ENCODE measurements around the gene HPSE2. TPM values are rescaled to one million over a fixed set of nuclear protein-coding genes. Genes with fewer than 3 reads are reported as not detected.

HPSE2 gene
- total and polyA plus RNA-seq, 4 donors = 0.05 TPM; not detected in 3

DNA sequence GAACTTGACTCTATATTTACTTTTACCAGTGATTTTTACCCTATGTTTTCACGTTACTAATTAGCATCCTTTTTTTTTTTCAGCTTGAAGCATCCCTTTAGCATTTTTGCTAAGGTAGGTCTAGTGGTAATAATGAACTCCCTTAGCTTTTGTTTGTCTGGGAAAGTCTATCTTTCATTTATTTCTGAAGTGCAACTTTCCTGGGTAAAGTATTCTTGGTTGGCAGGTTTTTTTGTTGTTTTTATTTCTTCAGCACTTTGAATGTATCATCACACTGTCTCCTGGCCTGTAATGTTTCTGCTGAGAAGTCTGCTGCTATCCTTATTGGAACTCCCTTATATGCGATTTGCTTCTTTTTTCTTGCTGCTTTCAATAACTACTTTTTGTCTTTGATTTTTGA, 639.2 kb downstream of the HPSE2 start (continued):
- TF ChIP-seq, protein P1, sequence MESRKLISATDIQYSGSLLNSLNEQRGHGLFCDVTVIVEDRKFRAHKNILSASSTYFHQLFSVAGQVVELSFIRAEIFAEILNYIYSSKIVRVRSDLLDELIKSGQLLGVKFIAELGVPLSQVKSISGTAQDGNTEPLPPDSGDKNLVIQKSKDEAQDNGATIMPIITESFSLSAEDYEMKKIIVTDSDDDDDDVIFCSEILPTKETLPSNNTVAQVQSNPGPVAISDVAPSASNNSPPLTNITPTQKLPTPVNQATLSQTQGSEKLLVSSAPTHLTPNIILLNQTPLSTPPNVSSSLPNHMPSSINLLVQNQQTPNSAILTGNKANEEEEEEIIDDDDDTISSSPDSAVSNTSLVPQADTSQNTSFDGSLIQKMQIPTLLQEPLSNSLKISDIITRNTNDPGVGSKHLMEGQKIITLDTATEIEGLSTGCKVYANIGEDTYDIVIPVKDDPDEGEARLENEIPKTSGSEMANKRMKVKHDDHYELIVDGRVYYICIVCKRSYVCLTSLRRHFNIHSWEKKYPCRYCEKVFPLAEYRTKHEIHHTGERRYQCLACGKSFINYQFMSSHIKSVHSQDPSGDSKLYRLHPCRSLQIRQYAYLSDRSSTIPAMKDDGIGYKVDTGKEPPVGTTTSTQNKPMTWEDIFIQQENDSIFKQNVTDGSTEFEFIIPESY (IDR thresholded peaks at IDR 0.05) = no peak
- TF ChIP-seq RXRA (IDR thresholded peaks at IDR 0.05) (no peak), JUND (IDR thresholded peaks at IDR 0.05) (no peak), HNF4A (conservative IDR thresholded peaks at IDR 0.05) (no peak)

GRCh38 chr10:98589691-98590090, 646.0 kb downstream of the HPSE2 start:
- Histone ChIP-seq H3K36me3 (ENCODE audit: control insufficient read depth in 4 of 4, insufficient read depth in 3 of 4, low read depth in 1 of 4, low read length in 3 of 4) (no peaks in the 10 kb centered on the region), H3K27me3 (ENCODE audit: control insufficient read depth in 4 of 4, insufficient read depth in 4 of 4, low read length in 3 of 4) (no peaks in the 10 kb centered on the region), H3K27ac (ENCODE audit: low read depth in 1 of 2, low read length in 2 of 2) (no peak overlapping the region), H3K9me3 (ENCODE audit: control insufficient read depth in 4 of 4, low read length in 3 of 4) (no peaks in the 10 kb centered on the region), H3K4me1 (ENCODE audit: control insufficient read depth in 4 of 4, insufficient read depth in 4 of 4, low read length in 3 of 4) (no peaks in the 10 kb centered on the region), H3K9ac (ENCODE audit: low read depth in 1 of 2, low read length in 2 of 2) (no peak overlapping the region), H3K4me3 (ENCODE audit: low read depth in 1 of 3, low read length in 3 of 3) (no peak overlapping the region)
- TF ChIP-seq TAF1 (conservative IDR thresholded peaks at IDR 0.05) (no peak), GABPA (IDR thresholded peaks at IDR 0.05 in 1 of 2, conservative IDR thresholded peaks at IDR 0.05 in 1 of 2) (no peak), HNF4A (conservative IDR thresholded peaks at IDR 0.05) (no peak), MAX (IDR thresholded peaks at IDR 0.05) (no peak), JUND (IDR thresholded peaks at IDR 0.05) (no peak), RAD21 (IDR thresholded peaks at IDR 0.05) (no peak), ATF3 (IDR thresholded peaks at IDR 0.05) (no peak), FOXA2 (IDR thresholded peaks at IDR 0.05) (no peak), YY1 (IDR thresholded peaks at IDR 0.05) (no peak), RXRA (IDR thresholded peaks at IDR 0.05) (no peak), CTCF (IDR thresholded peaks at IDR 0.05; ENCODE audit: low read depth, low read length, missing input control) (no peak), NR2F2 (IDR thresholded peaks at IDR 0.05) (no peak), FOXA1 (IDR thresholded peaks at IDR 0.05) (no peak), EGR1 (IDR thresholded peaks at IDR 0.05; ENCODE audit: low read depth in 2 of 2) (no peak), HNF4G (IDR thresholded peaks at IDR 0.05) (no peak), SP1 (IDR thresholded peaks at IDR 0.05) (no peak)
- TF ChIP-seq, protein P1 (IDR thresholded peaks at IDR 0.05) = no peak
- TF ChIP-seq, protein P2, sequence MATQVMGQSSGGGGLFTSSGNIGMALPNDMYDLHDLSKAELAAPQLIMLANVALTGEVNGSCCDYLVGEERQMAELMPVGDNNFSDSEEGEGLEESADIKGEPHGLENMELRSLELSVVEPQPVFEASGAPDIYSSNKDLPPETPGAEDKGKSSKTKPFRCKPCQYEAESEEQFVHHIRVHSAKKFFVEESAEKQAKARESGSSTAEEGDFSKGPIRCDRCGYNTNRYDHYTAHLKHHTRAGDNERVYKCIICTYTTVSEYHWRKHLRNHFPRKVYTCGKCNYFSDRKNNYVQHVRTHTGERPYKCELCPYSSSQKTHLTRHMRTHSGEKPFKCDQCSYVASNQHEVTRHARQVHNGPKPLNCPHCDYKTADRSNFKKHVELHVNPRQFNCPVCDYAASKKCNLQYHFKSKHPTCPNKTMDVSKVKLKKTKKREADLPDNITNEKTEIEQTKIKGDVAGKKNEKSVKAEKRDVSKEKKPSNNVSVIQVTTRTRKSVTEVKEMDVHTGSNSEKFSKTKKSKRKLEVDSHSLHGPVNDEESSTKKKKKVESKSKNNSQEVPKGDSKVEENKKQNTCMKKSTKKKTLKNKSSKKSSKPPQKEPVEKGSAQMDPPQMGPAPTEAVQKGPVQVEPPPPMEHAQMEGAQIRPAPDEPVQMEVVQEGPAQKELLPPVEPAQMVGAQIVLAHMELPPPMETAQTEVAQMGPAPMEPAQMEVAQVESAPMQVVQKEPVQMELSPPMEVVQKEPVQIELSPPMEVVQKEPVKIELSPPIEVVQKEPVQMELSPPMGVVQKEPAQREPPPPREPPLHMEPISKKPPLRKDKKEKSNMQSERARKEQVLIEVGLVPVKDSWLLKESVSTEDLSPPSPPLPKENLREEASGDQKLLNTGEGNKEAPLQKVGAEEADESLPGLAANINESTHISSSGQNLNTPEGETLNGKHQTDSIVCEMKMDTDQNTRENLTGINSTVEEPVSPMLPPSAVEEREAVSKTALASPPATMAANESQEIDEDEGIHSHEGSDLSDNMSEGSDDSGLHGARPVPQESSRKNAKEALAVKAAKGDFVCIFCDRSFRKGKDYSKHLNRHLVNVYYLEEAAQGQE (IDR thresholded peaks at IDR 0.05) = no peak
- WGBS = 85% methylated on average over 2 of the region's 2 CpGs
- DNase-seq (ENCODE audit: low spot score) = no peak
